Fibroblast of pulmonary artery (primary cell): ENCODE measurements around the gene NPS.

Experiments
- DNase-seq: peaks from one replicate; pipeline ENCODE4 v3.0.0-alpha.2; 2010; ENCODE audit warnings: low read depth
- H3K4me3 ChIP-seq: replicated peaks from 2 replicates; pipeline ENCODE4 v1.5.1; 2011; ENCODE audit warnings: low read depth, mild to moderate bottlenecking, control low read depth, low read length, moderate library complexity
- CTCF ChIP-seq: IDR thresholded peaks from 2 replicates; pipeline ENCODE4 v1.5.1; 2011; ENCODE audit warnings: mild to moderate bottlenecking, control low read depth, low read length, inconsistent platforms; ENCODE audit errors: missing control alignments

The NPS gene

GRCh38 chr10:127552446-127552845 is 3.3 kb downstream of the NPS start:
- H3K4me3 ChIP-seq, result no peak overlapping the region
- no peak for DNase-seq
- no peak for TF ChIP-seq CTCF

GRCh38 chr10:127553417-127553816 is 4.3 kb downstream of the NPS start:
- no peak overlapping the region for H3K4me3 ChIP-seq
- TF ChIP-seq CTCF, result no peak
- DNase-seq, result no peak

GRCh38 chr10:127556916-127557315 is 7.8 kb downstream of the NPS start:
- TF ChIP-seq CTCF, result no peak
- no peak for DNase-seq
- H3K4me3 ChIP-seq, result no peak overlapping the region

- H3K4me3 ChIP-seq, result no peak overlapping the region
- DNase-seq, result no peak
- TF ChIP-seq CTCF, result no peak
Observed at GRCh38 chr10:127561647-127562046, 12.5 kb downstream of the NPS start.

- DNase-seq, result no peak
- TF ChIP-seq CTCF, result peak; percentile 23
- H3K4me3 ChIP-seq, result no peak overlapping the region
Observed at GRCh38 chr10:127563718-127564553, 14.8 kb downstream of the NPS start.

GRCh38 chr10:127564644-127565043 is 15.5 kb downstream of the NPS start:
- DNase-seq, result no peak
- no peak for TF ChIP-seq CTCF
- no peak overlapping the region for H3K4me3 ChIP-seq

- TF ChIP-seq CTCF, result no peak
- no peak for DNase-seq
- no peak overlapping the region for H3K4me3 ChIP-seq
Observed at GRCh38 chr10:127565583-127565982, 16.5 kb downstream of the NPS start.
